NCI-H1105 (cell line): ENCODE data around the gene KDELR3.
"Not testable (repeated sequence)": the region's sequence is repeated elsewhere in the genome, so short reads cannot be mapped to it uniquely, and the experiment has no call there.

Experiments used
- DNase-seq: peaks from one replicate; lab custom pipeline; 2025; lab: John Stamatoyannopoulos, UW

KDELR3 gene

DNA sequence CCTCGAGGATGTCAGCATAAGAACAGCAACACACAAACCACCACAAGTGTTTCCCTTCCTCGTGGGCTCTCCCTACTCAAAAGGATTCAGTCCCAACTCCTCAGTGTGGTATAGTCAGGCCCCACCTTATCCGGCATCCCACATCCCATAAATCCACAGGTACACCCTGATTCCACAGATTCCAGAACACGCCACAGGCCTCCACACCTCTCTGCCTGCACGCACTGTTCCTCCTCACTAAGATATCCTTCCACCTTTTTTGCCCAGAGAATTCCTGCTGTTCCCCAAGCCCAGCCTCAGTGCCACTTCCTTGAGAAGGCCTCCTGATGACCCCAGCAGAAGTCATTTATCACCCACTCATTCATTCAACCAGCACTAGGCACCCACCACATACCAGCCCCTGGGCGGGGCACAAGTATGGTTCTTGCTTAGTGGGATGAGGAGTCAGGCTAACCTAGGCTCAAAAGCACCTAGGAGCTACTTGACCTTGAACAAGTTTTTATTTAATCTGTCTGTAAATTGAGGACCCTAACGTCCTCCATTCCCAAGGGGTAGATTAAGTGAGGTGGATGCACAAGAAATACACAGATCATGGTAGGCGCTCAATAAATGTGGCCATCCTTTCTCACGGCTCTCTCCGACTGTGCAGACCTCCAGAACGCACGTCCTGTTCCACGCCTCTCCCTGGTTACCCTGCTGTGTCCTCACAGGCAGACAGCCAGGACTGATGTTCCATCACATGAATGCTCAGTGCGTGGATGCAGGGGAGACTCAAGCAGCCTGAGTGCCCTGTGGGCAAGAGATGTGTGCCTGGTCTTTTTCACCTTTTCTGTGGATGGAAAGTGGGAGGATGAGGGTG lies 10.8 kb upstream of the KDELR3 start:
- DNase-seq = no peak

GRCh38 chr22:38460426-38460840 lies 7.5 kb upstream of the KDELR3 start:
- no peak for DNase-seq

DNA sequence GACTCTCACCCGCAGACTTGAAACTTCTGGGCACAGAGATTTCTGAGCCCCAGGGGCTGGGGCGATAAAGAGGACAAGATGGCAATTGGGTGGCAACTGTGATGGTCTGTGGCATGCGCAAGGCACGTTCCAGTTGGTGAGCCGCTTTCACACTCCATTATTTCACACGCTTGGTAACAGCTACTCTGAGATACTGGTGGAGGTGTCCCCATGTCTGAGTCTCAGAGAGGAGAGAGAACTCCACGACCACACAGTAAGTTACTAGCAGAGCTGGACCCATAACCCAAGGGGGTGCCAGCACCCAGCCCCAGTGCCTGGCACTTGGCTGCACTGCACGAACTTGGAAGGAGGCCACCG lies 6.9 kb upstream of the KDELR3 start:
- no peak for DNase-seq

DNA sequence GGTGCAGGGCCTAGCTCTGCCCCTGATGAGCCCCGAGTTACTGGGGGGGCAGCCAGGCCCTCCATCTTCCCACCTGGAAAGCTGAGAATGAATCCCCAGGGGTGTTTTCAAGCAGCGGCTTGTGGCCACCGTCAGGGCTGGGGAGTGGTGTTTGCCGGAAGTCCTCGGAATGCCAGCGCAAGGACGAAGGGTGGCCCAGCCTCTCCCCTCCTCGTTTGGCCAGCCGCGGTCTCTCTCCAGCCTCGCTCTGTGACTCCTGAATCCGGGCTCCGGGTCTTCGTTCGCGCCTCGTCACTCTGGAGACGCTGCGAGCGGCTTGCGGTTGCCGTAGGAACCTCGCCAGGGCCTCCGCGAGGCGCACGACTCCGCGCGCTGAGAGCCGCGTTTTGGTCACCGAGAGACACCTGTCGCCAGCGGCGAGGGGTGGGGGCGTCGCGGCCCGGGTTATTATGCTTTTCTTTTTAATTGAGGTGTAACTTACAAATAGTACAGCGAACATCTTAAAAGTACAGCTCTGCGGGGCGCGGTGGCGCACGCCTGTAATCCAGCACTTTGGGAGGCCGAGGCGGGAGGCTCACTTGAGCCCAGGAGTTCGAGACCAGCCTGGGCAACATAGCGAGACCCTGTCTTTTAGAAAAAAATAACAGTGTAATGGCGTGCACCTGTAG lies 6.3 kb upstream of the KDELR3 start:
- peak; percentile 84 for DNase-seq

DNA sequence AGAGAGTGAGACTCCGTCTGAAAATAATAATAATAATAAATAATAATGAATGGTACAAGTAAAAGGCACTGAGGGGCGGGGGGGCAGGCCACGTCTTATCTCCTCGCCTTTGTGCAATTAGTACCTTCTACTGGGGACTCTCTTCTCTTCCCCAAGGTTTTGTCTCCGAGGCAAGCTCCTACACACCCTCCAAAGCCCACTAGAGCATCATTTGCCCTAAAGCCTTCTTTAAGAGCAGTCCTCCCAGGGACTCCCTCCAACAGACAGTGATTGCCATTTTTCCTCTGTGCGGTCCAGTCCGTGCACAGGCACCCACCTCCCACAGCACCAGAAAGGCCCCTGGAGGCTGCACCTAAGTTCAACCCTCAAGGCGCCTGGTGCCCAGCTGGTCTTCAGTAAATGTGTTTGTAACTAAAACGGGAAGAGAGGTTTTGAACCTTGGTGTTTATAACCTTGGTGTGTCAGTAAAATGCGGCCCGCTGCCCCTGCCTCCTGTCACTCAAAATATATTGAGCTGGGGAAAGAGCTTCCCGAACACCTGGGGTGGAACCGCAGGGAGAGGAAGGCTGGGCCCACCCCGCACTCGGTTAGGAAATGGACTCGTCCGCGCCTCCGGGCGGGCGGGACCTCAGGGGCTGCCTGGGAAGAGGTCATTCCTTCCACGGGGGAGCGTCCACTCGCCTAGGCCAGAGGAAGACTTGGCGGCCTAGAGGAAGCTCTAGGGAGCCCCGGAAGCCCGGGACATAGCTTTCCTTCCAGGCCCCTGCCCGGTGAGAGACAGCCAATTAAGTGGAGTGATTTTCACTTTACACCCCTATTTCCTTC lies 4.7 kb upstream of the KDELR3 start:
- no peak for DNase-seq

GRCh38 chr22:38464992-38465672 lies 2.8 kb upstream of the KDELR3 start:
- DNase-seq = no peak

DNA sequence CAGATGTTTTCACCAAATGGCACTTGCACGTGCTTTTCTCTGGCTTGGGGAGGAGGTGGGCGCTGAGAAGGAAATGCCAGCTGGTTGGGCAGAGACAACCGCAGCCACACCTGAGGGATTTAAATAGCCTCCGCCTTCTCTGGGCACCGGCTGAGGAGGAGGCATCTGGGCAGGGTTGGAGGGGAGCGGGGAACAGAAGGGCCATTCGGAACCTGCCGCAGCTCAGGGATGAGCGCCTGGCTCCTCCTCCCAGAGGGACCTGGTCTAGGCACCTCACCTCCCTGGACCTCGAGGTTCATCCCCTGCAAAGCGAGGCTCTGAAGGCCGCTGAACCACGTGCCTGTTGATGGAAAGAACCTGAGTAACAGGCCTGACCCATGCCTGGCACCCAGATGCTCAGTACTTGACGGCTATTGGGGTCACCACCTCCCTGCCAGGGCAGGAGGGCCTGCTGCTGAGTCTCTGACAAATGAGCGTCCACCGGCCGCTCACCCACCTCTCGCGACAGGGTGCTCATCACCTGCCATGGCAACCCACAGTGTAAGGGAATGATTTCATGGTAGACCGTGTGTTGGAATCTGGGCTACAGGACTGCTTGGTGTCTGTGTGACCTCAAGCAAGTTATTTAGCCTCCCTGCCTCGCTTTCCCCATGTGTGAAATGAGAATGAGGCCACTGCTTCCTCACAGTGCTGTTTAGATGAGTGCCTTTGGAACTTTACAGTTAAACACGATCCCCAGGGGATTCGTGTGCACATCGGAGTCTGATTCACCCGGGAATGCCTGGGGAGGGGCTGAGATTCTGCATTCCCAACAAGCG lies 2.0 kb upstream of the KDELR3 start:
- no peak for DNase-seq

DNA sequence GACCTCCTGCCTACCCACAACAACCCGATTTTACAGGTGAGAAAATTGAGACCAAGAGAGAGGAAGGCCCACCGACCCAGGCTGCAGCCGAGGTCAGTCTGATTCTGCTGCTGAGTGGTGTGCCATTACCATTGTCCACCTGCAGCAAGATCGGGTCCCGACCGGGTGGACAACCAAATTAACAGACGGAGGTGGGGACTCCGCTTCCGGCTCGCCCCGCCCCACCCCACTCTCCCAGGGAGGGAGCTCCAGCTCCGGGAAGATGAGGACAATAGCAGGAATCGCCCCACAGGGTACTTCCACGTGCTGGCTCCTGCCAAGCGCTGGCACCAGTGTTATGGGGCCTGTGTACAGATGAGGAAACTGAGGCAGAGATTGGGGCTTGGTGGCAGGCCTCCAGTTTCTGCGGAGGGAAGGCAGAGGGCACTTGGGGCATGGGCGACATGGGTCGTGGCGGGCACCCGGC lies 425 bp upstream of the KDELR3 start:
- DNase-seq = no peak

- DNase-seq = no peak
Measured at GRCh38 chr22:38468443-38469305, 778 bp downstream of the KDELR3 start.

DNA sequence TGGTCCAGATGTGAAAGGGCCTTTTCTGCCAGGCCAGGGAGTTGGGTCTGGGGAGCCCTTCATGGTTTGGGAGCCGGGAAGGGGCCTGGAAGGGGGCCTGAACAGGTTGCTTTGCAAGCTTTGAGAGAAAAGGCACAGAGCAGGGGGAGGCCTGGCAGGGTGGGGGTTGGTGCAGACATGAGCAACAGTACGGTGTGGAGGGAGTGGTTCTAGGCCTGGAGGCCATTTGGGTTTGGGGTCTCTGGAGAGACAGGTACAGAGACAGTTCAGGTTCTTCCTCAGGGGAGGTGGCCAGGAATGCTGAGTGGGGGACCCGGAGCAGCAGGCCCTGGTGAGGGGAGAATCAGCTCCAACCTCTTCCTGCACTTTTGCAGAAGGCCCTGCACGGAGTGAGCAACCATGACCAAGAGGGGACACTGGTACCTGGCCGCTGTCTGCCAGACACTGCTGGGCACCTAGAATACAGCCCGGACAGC lies 1.4 kb downstream of the KDELR3 start:
- DNase-seq = no peak

DNA sequence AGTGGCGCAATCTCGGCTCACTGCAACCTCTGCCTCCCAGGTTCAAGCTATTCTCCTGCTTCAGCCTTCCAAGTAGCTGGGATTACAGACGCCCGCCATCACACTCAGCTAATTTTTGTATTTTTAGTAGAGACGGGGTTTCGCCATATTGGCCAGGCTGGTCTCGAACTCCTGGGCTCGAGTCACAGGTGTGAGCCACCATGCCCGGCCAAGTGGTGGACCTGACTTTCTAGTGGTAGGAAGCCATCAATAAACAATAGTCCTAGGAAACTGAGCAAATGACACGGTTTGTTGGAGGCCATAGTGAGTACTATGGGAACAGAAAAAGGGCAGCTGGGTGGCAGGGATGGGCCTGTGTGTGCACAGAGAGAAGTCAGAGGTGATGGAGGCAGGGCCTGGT lies 2.3 kb downstream of the KDELR3 start:
- DNase-seq = not testable (repeated sequence)

- DNase-seq = no peak
Measured at GRCh38 chr22:38471237-38471636, 3.3 kb downstream of the KDELR3 start.

DNA sequence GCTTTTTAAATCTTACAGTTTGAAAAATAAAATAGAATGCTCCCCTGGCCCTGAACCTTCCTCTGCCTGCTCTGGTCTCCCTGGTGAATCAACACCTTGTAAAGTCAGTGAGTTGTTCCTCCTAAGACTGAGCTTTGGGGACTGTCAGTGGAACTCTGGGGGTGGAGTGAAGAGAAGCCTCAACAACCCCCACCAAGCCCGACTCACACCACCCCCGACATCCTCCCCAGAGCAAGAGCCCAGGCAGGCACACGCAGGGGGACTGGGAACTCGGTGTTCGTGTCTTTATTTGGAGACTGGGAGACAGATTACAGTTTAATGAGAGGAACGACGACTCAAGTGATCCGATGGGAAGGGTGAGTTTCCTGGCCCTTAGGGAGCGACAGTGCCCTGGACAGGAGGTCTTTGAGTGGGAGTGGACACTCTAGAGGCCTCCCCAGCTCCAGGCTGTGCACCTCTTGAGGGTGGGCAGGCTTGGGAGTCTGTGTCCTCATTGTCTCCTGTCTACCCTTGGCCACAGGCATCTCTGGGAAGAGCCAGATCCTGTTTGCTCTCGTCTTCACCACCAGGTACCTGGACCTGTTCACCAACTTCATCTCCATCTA lies 6.2 kb downstream of the KDELR3 start:
- no peak for DNase-seq

DNA sequence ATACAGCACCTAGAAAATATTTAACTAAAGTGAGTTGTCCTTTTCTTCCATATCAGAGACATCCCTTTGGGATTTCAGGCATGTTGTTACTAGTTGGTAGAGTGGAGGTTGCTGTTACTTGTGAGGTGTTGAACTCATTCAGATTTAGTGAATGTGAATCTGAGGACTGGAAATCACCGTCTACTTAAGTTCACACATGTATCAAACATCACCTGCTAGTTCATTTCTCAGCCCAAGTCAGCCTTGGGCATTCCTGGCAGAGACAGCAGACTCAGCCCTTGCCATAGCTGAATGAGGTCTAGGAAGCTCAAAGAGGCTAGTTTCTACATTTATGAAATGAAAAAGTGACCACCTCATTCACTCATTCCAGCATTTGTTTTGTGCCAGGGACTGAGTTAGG lies 9.7 kb downstream of the KDELR3 start:
- DNase-seq = no peak

GRCh38 chr22:38479096-38479837 lies 11.4 kb downstream of the KDELR3 start:
- no peak for DNase-seq

- no peak for DNase-seq
Measured at GRCh38 chr22:38481162-38481870, 13.4 kb downstream of the KDELR3 start.

DNA sequence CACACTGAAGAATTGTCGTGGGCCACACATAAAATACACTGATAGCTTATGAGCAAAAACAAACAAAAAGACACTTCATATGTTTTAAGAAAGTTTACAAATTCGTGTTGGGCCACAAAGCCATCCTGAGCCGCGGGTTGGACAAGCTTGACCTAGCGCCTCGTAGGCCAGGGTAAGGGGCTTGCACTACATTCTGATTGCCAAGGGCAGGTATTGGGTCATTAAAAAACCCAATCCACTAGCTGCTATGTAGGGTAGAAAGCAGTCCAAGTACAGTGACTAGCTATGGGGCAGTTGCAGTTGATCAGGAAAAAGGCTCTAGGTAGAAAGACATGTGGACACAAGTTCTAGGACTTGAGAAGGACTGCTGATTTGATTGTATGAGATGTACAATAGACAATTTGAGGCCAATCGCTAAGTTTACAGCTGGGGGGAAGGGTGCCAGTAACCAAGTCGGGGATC lies 14.0 kb downstream of the KDELR3 start:
- DNase-seq = no peak

- no peak for DNase-seq
Measured at GRCh38 chr22:38482662-38483308, 14.9 kb downstream of the KDELR3 start.
